GM19240 (cell line): ENCODE measurements around the gene BAZ1B.
"Not testable (repeated sequence)": the region's sequence is repeated elsewhere in the genome, so short reads cannot be mapped to it uniquely, and the experiment has no call there.

Source experiments
- DNase-seq: peaks from one replicate; pipeline ENCODE4 v3.0.0; 2011; ENCODE audit warnings: low spot score; ENCODE audit not compliant: insufficient read length

BAZ1B gene

GRCh38 chr7:73427902-73428787 lies 93.9 kb downstream of the BAZ1B start:
- DNase-seq: no peak

- DNase-seq: no peak
These were observed 96.1 kb downstream of the BAZ1B start for GRCh38 chr7:73426016-73426415.

- DNase-seq: no peak
These were observed 96.6 kb downstream of the BAZ1B start for GRCh38 chr7:73425356-73425983.

- no peak for DNase-seq
These were observed 97.6 kb downstream of the BAZ1B start for GRCh38 chr7:73424489-73424885.

- no peak for DNase-seq
These were observed 98.3 kb downstream of the BAZ1B start for GRCh38 chr7:73423519-73424488.

- not testable (repeated sequence) for DNase-seq
These were observed 101.5 kb downstream of the BAZ1B start for GRCh38 chr7:73420610-73421009.

GRCh38 chr7:73420016-73420415 lies 102.1 kb downstream of the BAZ1B start:
- DNase-seq: not testable (repeated sequence)

- no peak for DNase-seq
These were observed 103.9 kb downstream of the BAZ1B start for GRCh38 chr7:73418113-73418703.

- not testable (repeated sequence) for DNase-seq
These were observed 111.5 kb downstream of the BAZ1B start for GRCh38 chr7:73410541-73411131.

GRCh38 chr7:73404860-73405259 lies 117.2 kb downstream of the BAZ1B start:
- not testable (repeated sequence) for DNase-seq

GRCh38 chr7:73399185-73400050 lies 122.7 kb downstream of the BAZ1B start:
- DNase-seq: not testable (repeated sequence)

- no peak for DNase-seq
These were observed 124.4 kb downstream of the BAZ1B start for GRCh38 chr7:73397521-73398281.

GRCh38 chr7:73395538-73396503 lies 126.3 kb downstream of the BAZ1B start:
- no peak for DNase-seq

- no peak for DNase-seq
These were observed 127.7 kb downstream of the BAZ1B start for GRCh38 chr7:73394422-73394821.

- DNase-seq: no peak
These were observed 130.7 kb downstream of the BAZ1B start for GRCh38 chr7:73391396-73391795.
